Activated T-cell treated with anti-CD3 and anti-CD28 coated beads, Interleukin-2, amount 50 U/mL, for 4 hours (primary cell): ENCODE measurements around the gene GPR171. TPM values are rescaled to one million over a fixed set of nuclear protein-coding genes. Genes with fewer than 3 reads are reported as not detected.
A peak's percentile ranks its signal among the peaks of the same experiment; 100 is the strongest.
"Not testable (repeated sequence)": the region's sequence is repeated elsewhere in the genome, so short reads cannot be mapped to it uniquely, and the experiment has no call there.

Experiments
- ATAC-seq, 2 donors: fragments of 200-7000 bp; cut with Tn5 transposase; one replicate each; pipeline ENCODE4 v1.10.0; 2021
- DNase-seq: peaks from one replicate; pipeline ENCODE4 v3.0.0-alpha.2; 2020
- H3K27me3 Mint-ChIP-seq: one replicate; pipeline ENCODE4 v1.8.0; 2021; ENCODE audit warnings: low read depth, mixed read lengths
- H3K36me3 Mint-ChIP-seq: one replicate; pipeline ENCODE4 v1.8.0; 2022; ENCODE audit warnings: mixed read lengths; ENCODE audit not compliant: insufficient read depth
- H3K4me1 Mint-ChIP-seq: one replicate; pipeline ENCODE4 v1.8.0; 2021; ENCODE audit warnings: low read depth, mixed read lengths
- H3K4me3 Mint-ChIP-seq: one replicate; pipeline ENCODE4 v1.8.0; 2021; ENCODE audit warnings: mild to moderate bottlenecking, moderate library complexity, mixed read lengths
- H3K9me3 Mint-ChIP-seq: one replicate; pipeline ENCODE4 v1.8.0; 2021; ENCODE audit warnings: mixed read lengths
- total RNA-seq, 3 donors: library from RNA; stranded (reverse); gene quantifications; one replicate each; pipeline ENCODE4 v1.2.1, GENCODE V29; 2021

GPR171 gene
- total RNA-seq, 3 donors from 2014 or later = 72.2 to 85.8 (median 75.3) TPM

DNA sequence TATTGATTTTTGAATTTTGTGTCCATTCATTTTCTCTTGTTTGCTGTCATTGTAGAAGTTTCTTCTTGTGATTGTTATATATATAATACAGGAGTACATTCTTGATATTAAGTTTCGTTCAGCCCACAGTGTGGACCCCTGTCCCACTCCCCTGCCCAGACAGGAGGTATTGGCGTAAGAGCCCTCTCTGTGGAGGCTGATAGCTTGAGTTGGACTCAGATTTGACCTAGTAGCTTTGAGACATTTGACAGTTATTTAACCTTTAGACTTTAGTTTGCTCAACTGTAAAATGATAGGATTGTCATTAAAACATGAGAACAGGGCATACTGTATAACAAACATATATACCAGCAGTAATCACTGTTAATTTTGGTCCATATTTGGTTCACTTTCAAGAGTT is 27.1 kb downstream of the GPR171 start:
- Mint-ChIP-seq H3K27me3 (no peaks in the 10 kb centered on the region), H3K9me3 (no peaks in the 10 kb centered on the region), H3K36me3 (no peaks in the 10 kb centered on the region), H3K4me1 (peaks cover 16% of the 10 kb centered on the region), H3K4me3 (no peak overlapping the region)
- no peak for ATAC-seq
- DNase-seq = no peak

DNA sequence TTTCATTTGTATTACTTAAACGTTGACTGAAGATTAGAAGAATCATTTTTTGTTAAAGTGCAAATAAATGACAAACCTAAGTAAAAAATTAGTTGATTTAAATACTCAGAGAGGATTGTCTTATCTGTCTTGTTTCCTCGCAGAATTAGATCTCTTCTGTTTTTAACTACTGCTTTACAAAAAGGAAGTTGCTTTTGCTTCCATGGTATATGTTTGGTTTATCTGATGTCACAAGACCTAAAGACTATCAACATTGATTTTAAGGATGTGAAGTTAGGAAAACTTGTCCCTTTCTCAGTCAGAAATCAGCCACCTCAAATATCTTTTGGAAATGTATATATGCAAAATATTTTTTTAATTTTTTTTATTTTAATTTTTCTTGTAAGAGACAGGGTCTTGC is 28.7 kb downstream of the GPR171 start:
- H3K4me1 Mint-ChIP-seq = peaks cover 29% of the 10 kb centered on the region
- no peak for DNase-seq
- H3K36me3 Mint-ChIP-seq = no peaks in the 10 kb centered on the region
- H3K9me3 Mint-ChIP-seq = no peaks in the 10 kb centered on the region
- no peak overlapping the region for H3K4me3 Mint-ChIP-seq
- no peaks in the 10 kb centered on the region for H3K27me3 Mint-ChIP-seq
- no peak for ATAC-seq

GRCh38 chr3:151171145-151171757 is 31.8 kb downstream of the GPR171 start:
- H3K4me1 Mint-ChIP-seq = peaks cover 37% of the 10 kb centered on the region
- H3K36me3 Mint-ChIP-seq = no peaks in the 10 kb centered on the region
- DNase-seq (peak; percentile 10), ATAC-seq (peak; percentile 64 to 73)
- H3K9me3 Mint-ChIP-seq = no peaks in the 10 kb centered on the region
- H3K27me3 Mint-ChIP-seq = no peaks in the 10 kb centered on the region
- peak overlapping the region; percentile 25 for H3K4me3 Mint-ChIP-seq

DNA sequence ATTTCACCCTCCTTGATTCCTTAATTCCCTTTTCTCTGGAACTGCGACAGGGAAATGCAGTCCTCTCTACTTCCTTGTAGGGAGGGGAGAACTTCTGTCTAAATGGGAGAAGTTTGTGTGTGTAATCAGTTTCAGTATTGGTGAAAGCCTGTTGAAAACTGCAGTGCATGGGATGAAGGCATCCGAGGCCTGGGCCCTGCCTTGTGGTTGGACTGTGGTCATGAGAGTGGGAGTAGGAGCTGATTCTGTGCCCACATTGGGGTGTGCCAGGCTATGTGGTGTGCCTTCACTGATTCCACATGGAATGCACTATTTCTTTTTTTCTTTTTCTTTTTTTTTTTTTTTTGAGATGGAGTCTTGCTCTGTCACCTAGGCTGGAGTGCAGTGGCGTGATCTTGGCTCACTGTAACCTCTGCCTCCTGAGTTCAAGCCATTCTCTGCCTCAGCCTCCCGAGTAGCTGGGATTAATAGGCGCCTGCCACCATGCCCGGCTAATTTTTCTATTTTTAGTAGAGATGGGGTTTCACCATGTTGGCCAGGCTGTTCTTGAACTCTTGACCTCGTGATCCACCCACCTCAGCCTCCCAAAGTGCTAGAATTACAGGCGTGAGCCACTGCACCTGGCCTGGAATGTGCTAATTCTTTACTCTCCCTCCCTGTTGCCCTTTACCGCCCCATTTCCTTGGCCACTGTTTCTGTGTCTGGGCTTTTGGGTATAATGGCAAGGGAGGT is 32.9 kb downstream of the GPR171 start:
- DNase-seq, H3K4me3 Mint-ChIP-seq: not testable (repeated sequence)
- ATAC-seq = peak; percentile 42 to 52

GRCh38 chr3:151169262-151169947 is 33.6 kb downstream of the GPR171 start:
- Mint-ChIP-seq H3K9me3 (no peaks in the 10 kb centered on the region), H3K36me3 (no peaks in the 10 kb centered on the region), H3K27me3 (no peaks in the 10 kb centered on the region), H3K4me3 (no peak overlapping the region), H3K4me1 (peaks cover 37% of the 10 kb centered on the region)
- no peak for ATAC-seq
- no peak for DNase-seq

More for the DNA sequence above, 32.9 kb downstream of the GPR171 start:
- H3K36me3 Mint-ChIP-seq, H3K9me3 Mint-ChIP-seq, H3K27me3 Mint-ChIP-seq: not testable (repeated sequence)
- H3K4me1 Mint-ChIP-seq = peaks cover 37% of the 10 kb centered on the region

DNA sequence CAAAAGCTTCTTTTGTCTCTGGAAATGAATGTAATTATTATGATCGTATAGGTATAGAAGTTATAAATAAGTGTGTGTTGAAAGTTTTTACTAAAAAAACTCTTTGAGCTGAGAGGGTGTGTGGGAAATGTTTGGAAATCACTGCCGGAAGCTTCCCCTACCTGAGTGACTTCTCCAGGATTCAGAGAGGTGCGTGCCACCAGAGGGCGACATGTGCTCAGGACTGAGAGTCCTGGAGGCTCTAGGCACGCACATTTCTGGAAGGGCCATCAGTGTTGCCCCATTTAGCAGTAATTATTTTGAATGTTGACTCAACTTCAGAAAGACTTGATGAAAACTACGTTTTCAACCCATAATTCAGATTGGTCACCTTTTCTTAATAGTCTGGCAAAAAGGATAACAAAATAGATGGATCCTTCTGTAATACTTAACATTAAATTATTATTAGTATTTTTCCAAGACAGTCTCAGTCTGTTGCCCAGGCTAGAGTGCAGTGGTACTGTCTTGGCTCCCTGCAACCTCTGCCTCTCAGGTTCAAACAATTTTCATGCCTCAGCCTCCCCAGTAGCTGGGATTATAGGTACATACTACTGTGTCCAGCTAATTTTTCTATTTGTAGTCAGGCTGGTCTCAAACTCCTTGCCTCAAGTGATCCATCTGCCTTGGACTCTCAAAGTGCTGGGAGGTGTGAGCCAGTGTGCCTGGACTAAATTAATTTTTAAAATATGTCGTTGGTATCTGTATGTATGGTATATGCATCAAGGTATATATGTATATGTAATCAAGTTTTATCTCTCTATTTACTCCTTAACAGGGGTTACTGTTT is 34.5 kb downstream of the GPR171 start:
- peak; percentile 84 for DNase-seq
- no peaks in the 10 kb centered on the region for H3K36me3 Mint-ChIP-seq
- peaks cover 37% of the 10 kb centered on the region for H3K4me1 Mint-ChIP-seq
- ATAC-seq = peak; percentile 71 to 73
- H3K4me3 Mint-ChIP-seq = no peak overlapping the region
- H3K27me3 Mint-ChIP-seq = no peaks in the 10 kb centered on the region
- no peaks in the 10 kb centered on the region for H3K9me3 Mint-ChIP-seq

DNA sequence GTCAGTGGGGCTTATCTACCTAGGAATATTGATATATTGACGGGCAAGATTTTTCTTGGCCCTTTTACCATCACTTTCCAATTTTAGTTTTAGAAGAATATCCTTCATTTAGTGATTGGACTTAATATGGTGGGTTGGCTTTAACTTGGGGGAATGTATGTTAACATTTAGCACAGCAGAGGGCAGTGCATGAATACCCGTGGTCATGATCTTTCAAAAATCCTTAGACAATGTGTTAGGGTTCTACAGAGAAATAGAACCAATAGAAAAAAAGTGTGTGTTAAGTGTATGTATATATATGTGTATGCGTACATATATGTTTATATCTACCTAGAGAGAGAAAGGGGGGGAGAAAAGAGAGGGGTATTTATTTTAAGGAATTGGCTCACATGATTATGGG is 36.9 kb downstream of the GPR171 start:
- H3K4me1 Mint-ChIP-seq = peaks cover 23% of the 10 kb centered on the region
- no peaks in the 10 kb centered on the region for H3K36me3 Mint-ChIP-seq
- no peaks in the 10 kb centered on the region for H3K27me3 Mint-ChIP-seq
- no peak for ATAC-seq
- no peaks in the 10 kb centered on the region for H3K9me3 Mint-ChIP-seq
- DNase-seq = no peak
- H3K4me3 Mint-ChIP-seq = no peak overlapping the region

DNA sequence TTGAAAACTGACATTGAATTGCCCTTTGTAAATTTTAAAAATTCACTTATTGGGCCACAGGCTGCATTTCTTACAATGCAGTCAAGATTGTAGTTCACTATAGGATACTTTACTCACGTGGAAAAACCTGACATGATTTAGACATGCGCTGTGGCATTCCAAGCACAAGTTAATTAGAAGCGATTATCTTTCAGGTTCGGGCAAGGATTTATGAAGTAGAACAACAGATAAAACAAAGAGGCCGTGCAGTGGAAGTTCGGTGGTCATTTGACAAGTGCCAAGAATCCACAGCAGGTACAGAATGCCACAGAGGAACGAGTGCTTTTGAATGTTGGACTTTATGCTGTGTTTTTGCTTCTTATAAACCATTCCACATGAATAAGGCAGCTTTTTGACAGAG is 37.8 kb downstream of the GPR171 start:
- ATAC-seq = no peak
- peaks cover 14% of the 10 kb centered on the region for H3K4me1 Mint-ChIP-seq
- no peaks in the 10 kb centered on the region for H3K36me3 Mint-ChIP-seq
- DNase-seq = no peak
- H3K4me3 Mint-ChIP-seq = no peak overlapping the region
- no peaks in the 10 kb centered on the region for H3K9me3 Mint-ChIP-seq
- H3K27me3 Mint-ChIP-seq = peaks cover 3% of the 10 kb centered on the region

- Mint-ChIP-seq H3K9me3 (no peaks in the 10 kb centered on the region), H3K4me1 (no peaks in the 10 kb centered on the region), H3K4me3 (no peak overlapping the region), H3K36me3 (no peaks in the 10 kb centered on the region), H3K27me3 (peaks cover 12% of the 10 kb centered on the region)
- ATAC-seq (no peak), DNase-seq (no peak)
These were observed 43.2 kb downstream of the GPR171 start for GRCh38 chr3:151159806-151160205.

DNA sequence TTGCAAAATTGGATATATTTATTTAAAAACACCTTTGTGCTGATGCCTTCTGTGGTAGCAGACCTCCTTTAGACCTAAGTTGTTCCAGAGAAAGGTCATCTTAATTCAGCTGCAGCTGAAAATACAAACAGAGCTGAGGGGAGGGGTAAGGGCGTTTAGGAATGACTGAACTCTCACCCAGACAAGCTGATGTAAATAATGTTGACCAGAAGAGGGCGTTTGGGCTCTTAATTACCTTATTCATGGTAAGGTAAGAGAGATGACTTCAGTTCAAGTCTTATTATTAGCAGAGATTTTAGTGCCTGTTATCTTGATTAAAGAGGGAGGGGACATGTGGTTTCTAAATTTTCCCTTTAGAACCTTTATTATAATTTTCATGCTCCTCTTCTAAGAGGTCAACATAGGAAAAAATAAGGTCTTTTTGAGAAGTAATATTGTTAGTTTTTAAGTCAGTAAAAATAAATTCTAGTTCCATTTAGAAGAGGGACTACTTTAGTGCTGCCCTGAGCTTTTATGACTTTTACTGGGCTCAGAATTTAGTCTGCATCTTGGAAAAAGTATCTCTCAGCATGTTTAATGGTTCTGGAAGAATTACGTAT is 46.3 kb downstream of the GPR171 start:
- no peak for DNase-seq
- H3K4me3 Mint-ChIP-seq = no peak overlapping the region
- peaks cover 12% of the 10 kb centered on the region for H3K27me3 Mint-ChIP-seq
- H3K36me3 Mint-ChIP-seq = no peaks in the 10 kb centered on the region
- H3K4me1 Mint-ChIP-seq = no peaks in the 10 kb centered on the region
- H3K9me3 Mint-ChIP-seq = no peaks in the 10 kb centered on the region
- peak; percentile 78 to 87 for ATAC-seq

DNA sequence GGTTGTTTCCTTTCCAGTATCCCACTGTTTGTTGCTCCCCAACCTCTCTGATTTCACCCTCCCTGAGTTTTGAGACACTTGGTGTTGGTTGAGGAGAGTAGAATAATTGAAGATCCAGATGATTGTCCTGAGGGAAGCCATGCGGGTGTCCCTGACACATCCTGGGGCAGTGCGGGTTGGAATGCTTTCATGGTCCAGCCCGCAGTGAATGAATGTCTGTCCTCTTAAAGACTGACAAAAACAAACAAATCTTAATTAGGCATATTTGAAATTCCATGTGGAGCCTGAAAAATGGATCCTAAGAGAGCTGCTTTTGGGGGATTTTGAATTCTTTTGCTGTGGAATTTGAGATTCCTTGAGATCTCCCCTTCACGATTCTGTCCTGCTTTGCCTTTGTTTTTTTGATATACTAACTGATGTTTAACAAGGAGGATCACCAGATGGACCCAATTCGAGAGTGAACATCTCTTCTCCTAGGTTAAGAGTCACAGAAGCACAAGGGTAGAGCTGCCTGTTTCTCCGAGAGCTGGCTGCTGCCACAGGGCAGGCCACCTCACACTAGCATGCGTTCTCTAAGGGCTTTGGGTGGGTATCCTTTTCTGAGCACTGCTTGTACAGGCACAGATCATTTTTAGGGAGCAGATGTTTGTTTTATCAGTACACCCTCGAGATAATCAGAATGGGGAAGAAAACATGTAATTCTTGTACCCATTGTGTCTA is 47.4 kb downstream of the GPR171 start:
- H3K27me3 Mint-ChIP-seq = peaks cover 10% of the 10 kb centered on the region
- H3K4me1 Mint-ChIP-seq = no peaks in the 10 kb centered on the region
- no peaks in the 10 kb centered on the region for H3K36me3 Mint-ChIP-seq
- ATAC-seq (no peak), DNase-seq (no peak)
- H3K9me3 Mint-ChIP-seq = no peaks in the 10 kb centered on the region
- H3K4me3 Mint-ChIP-seq = no peak overlapping the region

- no peak overlapping the region for H3K4me3 Mint-ChIP-seq
- no peak for ATAC-seq
- peaks cover 9% of the 10 kb centered on the region for H3K27me3 Mint-ChIP-seq
- H3K4me1 Mint-ChIP-seq = no peaks in the 10 kb centered on the region
- no peak for DNase-seq
- no peaks in the 10 kb centered on the region for H3K9me3 Mint-ChIP-seq
- H3K36me3 Mint-ChIP-seq = no peaks in the 10 kb centered on the region
These were observed 48.5 kb downstream of the GPR171 start for GRCh38 chr3:151154566-151154965.

DNA sequence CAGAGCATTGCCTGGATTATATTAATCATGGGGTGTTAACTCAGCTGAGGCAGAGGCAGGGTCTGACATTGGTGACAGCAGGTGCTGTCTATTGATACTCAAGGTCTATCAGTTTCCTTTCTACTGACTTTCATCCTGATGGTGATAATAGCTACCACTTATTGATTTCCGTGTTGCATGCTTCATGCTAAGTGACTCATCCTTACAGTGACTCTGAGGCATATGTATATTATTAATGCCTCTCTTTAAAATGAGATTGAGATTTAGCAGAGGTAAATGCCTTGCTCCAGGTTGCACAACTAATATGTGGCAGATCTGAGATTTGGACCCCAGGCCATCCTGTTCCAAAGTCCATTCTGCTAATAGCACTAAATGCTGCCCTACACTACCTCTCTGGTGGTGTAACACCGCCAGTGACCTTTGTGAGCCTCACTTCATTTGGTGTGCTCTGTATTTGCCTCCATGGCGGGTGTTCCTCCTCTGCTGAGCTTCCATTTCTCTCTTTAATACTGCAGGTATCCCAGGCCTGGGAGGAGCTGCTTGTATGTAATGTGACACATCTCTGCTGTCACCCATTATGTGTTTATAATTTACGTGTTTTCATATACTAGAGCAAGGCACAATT is 50.4 kb downstream of the GPR171 start:
- no peaks in the 10 kb centered on the region for H3K36me3 Mint-ChIP-seq
- no peak overlapping the region for H3K4me3 Mint-ChIP-seq
- H3K4me1 Mint-ChIP-seq = no peaks in the 10 kb centered on the region
- DNase-seq = no peak
- H3K9me3 Mint-ChIP-seq = no peaks in the 10 kb centered on the region
- ATAC-seq = no peak
- H3K27me3 Mint-ChIP-seq = peaks cover 11% of the 10 kb centered on the region
